Activated gamma-delta T cell treated with Interleukin-2 at 50 U/mL for 16 hours (primary cell): Measurements from ENCODE around the gene PHLPP2.

Experiments used
- DNase-seq: peaks from one replicate; pipeline ENCODE4 v3.0.0-alpha.2; 2020

PHLPP2 gene, protein sequence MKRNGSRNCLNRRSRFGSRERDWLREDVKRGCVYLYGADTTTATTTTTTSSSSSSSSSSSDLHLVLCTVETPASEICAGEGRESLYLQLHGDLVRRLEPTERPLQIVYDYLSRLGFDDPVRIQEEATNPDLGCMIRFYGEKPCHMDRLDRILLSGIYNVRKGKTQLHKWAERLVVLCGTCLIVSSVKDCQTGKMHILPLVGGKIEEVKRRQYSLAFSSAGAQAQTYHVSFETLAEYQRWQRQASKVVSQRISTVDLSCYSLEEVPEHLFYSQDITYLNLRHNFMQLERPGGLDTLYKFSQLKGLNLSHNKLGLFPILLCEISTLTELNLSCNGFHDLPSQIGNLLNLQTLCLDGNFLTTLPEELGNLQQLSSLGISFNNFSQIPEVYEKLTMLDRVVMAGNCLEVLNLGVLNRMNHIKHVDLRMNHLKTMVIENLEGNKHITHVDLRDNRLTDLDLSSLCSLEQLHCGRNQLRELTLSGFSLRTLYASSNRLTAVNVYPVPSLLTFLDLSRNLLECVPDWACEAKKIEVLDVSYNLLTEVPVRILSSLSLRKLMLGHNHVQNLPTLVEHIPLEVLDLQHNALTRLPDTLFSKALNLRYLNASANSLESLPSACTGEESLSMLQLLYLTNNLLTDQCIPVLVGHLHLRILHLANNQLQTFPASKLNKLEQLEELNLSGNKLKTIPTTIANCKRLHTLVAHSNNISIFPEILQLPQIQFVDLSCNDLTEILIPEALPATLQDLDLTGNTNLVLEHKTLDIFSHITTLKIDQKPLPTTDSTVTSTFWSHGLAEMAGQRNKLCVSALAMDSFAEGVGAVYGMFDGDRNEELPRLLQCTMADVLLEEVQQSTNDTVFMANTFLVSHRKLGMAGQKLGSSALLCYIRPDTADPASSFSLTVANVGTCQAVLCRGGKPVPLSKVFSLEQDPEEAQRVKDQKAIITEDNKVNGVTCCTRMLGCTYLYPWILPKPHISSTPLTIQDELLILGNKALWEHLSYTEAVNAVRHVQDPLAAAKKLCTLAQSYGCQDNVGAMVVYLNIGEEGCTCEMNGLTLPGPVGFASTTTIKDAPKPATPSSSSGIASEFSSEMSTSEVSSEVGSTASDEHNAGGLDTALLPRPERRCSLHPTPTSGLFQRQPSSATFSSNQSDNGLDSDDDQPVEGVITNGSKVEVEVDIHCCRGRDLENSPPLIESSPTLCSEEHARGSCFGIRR (N-terminal part only)

DNA sequence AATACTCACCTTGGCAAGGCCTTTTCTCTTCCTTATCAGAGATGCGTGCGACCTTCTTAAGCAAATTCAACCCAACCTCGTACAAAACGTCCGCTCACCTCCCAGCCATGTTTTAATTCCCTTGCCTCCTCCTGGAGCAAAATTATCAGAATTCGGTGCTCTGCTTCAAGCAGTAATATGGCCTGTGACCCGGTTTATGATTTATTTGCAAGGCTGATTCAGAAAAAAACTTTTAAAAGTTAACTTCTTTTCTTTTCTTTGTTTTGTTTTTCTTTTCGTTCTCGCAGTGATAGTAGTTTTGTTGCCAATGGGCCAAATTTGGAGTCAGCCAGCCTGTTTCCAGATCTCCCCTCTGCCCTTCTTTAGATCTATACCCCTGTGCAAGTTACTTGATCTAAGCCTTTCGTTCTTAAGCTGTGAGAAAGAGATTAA is at the start of gene PHLPP2:
PHLPP2 (minus strand) TSS at position 382 of the 432 bp plus-strand sequence. CDS start 9,906 bp downstream, outside the sequence.
- DNase-seq = no peak

DNA sequence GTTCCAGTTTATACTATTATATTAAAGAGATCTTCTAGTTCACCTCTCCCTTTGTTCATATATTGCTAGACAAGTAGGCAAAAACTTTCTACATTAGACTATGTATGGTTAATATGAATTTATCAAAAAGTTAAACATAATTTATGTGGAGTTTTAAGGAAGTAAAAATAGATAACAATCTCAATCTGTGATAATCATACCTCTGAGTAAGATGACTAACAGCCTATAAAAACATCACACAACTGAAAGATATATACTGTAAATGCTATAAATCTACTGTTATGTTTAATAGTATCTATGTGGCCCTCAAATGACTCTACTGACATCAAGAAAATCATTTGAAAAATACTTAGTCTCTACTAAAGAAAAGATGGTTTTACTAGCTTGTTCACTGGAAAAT is 47.1 kb upstream of the PHLPP2 start:
- DNase-seq = no peak

GRCh38 chr16:71769222-71769621 is 44.7 kb upstream of the PHLPP2 start:
- no peak for DNase-seq

DNA sequence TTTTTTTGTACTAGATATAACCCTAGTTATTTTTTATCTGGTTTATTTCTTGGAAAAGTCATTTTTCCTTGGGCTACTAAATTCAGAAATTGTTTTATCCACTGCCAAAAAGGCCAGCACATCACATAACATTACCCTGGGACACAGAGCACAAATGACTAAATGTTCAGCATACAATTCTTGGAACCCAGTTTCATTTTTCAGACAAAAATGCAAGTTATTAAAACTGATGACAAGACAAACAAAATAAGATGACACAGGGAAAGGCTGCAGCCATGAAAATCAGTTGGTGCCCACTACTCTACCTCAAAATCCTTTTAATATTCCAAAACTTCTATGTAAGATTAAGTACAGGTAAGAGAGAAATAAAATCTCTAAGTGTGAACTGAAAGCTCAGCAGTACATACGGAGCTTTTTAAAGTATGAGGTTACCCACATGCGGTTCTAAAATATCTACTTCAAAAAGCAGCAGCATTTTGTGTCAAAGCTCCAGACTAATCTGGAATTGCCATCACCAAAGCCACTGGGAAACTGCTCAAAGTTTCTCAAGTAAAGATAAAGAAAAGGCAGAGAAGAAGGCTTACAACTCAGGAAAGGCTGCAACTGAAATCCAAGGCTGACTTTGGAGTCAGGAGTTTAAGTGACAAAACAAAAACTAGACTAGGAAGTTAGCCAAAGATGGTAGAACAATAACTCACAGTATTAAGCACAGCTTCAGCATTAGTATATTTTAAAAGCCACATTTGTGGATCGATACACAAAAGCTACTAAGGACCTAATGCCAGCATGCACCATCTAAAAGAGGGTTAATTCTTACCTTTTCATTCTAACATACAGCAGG is 42.8 kb upstream of the PHLPP2 start:
- no peak for DNase-seq

GRCh38 chr16:71762186-71762585 is 37.7 kb upstream of the PHLPP2 start:
- no peak for DNase-seq

- DNase-seq = no peak
Observed at GRCh38 chr16:71761097-71761496, 36.6 kb upstream of the PHLPP2 start.

GRCh38 chr16:71758293-71758760 is 33.8 kb upstream of the PHLPP2 start:
- no peak for DNase-seq

DNA sequence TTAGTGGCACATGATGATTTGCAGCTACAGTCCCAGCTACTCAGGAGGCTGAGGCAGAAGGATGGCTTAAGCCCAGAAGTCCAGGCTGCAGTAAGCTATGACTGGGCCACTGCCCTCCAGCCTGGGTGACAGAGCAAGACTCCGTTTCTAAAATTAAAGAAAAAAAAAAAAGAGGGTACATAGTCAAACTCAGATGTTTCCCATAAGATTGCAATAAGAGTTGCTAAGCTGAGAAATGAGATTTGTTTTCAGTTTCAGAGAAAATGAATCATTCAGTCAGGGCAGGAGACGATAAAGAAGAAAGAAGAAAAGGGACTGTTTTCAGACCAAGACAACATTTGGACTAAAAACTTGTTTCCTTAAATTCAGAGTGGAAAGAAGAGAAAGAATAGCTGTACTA is 30.2 kb upstream of the PHLPP2 start:
- DNase-seq = no peak

- DNase-seq = no peak
Observed at GRCh38 chr16:71754108-71754507, 29.6 kb upstream of the PHLPP2 start.

GRCh38 chr16:71748226-71748625 is 23.7 kb upstream of the PHLPP2 start:
- no peak for DNase-seq

DNA sequence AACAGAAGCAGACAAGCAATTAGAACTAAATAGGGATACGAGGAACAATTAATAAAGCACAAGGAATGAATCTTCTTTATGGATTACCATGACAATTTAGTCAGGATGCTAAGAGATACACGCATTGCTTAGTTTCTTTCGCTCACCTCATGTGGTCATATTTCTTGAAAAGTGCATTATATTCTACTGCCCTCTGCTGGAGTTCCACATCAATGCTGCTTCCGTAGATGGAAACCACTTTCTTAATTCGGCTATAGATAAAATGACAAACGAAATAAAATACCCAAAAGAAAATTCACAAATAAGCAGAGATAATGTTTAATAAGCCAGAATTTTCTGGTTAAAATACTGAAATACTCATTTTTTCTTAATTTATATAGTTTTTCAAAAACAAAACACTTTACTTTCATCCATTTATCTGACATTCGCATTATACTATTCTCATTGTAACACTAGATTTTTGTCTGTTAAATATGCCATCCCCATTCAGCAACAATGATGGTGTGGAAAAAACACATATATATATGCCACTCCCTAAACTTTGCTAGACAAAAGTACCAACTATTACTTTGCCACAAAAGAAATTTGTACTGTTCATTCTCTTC is 22.0 kb upstream of the PHLPP2 start:
- peak; percentile 10 for DNase-seq

GRCh38 chr16:71738855-71739254 is 14.4 kb upstream of the PHLPP2 start:
- DNase-seq = no peak

DNA sequence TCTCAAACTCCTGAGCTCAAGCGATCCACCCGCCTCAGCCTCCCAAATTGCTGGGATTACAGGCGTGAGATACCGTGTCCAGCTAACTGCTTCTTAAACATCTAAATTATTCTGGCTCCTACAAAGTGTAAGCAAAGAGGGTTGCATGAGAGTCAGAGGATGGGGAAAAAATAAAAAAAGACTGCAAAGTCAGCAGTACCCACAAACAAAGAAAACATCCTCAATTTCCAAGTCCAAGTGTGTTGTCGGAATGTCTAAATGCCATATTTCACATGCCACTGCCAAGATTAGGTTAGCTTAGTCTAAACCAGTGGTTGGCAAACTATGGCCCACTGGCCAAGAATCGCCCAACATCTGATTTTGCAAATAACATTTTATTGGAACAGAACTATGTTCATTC is 13.0 kb upstream of the PHLPP2 start:
- no peak for DNase-seq

GRCh38 chr16:71734511-71734910 is 10.0 kb upstream of the PHLPP2 start:
- no peak for DNase-seq

DNA sequence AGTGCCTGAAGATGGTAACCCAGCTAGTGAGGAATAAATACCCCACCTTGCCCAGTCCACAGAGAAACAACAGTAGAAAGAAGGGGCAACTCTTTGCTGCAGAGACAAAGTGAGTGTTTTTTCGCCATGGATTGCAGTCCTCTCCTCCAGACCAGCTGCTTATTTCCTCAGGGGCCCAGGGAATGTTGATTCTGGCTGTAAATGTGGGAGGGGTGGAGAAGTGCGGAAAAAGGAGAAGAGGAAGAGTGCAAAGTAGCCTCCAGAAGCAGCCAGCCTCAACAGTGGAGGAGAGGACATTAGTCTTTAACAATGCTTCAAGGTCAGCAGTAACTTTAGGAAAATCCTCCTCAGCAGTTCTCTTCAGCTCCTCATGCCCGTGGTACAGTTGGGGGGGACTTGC is 8.1 kb upstream of the PHLPP2 start:
- no peak for DNase-seq

- DNase-seq = no peak
Observed at GRCh38 chr16:71727551-71728324, 3.2 kb upstream of the PHLPP2 start.

GRCh38 chr16:71726476-71727315 is 2.2 kb upstream of the PHLPP2 start:
- no peak for DNase-seq

GRCh38 chr16:71723537-71724319 is 773 bp downstream of the PHLPP2 start:
- peak; percentile 70 for DNase-seq
